SW 1271 (cell line): ENCODE results near the gene PGM2L1.
"Not testable (repeated sequence)": the region's sequence is repeated elsewhere in the genome, so short reads cannot be mapped to it uniquely, and the experiment has no call there.

ENCODE experiments used
- DNase-seq, 2 experiments: peaks; one replicate each; lab custom pipeline; 2025; lab: John Stamatoyannopoulos, UW

PGM2L1 gene

DNA sequence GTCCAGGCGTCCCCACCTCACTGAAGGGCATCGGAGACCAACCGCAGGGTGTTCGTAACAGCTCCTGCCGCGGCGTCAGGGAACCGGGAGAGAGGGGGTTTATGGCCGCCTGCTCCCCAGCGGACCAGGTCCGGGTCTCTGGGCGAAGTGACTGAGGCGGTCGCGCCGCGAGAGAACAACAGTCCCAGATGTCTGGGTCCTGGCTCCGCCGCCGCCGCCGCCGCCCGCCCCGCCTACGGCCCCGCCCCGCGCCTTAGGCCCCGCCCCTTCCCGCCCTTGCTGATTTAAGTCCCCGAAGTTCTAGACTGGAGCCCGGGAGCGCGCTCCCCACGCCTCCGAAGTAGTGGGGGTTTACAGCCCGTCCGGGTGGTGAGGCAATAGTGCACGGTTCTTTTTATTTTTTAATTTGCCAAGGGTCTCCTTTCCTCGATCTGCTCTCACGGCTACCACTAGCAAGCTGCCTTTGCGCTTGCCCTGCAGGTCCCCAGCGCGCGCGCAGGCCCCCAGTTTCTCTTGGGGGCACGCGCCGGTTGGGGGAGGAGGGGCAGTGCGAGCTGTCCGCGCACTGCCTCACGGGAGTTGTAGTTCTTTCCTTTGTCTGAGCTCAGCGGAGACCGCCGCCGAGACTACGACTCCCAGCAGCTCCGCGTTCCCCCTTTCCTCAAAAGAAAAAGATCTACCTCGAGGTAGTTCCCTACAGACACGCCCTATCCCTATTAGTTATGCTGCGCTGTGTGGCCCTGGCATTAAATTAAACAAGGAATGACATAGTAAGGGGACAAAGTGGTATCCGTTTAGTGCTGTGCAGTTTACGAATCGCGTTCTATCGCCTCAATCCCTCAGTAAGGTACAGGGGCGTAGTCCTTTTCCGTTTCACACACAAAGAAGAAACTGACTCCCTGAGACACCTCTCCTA lies at the start of gene PGM2L1:
Gene PGM2L1, minus strand, starts transcription at position 190 of the 916 bp plus-strand sequence. CDS start 272 bp downstream, outside the sequence.
- DNase-seq, result peak; percentile 88 to 98

DNA sequence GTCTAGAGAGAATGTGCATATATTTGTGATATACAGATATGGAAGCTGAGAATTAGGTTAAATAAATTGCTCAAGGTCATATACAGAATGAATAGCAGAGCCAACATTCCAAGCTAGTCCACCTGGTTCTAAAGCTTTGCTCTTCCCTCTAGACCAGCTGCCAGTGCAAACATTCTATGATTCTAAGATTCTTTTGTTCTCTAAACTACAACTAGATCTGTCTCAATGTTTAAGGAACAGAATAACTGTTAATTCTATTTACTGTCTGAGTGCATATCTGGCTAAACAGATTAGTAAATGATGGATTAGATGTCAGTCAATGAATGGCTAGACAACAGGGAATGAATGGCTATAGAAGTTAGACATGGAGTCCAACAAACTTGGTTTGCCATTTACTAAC lies 49.5 kb upstream of the PGM2L1 start:
- DNase-seq, result no peak

DNA sequence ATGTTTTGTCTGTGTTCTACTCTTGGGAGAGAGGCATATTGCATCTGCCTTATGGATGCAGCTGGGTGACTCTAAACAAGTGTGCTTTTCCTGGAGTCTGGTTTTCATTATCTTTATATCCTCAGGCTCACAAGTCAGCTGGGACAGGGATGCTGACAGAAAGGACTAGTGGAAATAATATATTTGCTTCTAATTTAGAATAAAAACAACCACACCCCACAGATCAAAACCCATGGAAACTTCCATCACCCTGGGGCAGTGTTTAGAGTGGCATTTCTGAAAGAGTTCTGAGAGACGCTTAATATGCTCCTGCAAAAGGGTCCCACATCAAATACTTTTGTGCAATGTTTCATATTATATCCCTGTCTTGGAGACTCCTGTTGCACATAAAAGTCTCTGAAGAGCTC lies 48.3 kb upstream of the PGM2L1 start:
- DNase-seq, result no peak

DNA sequence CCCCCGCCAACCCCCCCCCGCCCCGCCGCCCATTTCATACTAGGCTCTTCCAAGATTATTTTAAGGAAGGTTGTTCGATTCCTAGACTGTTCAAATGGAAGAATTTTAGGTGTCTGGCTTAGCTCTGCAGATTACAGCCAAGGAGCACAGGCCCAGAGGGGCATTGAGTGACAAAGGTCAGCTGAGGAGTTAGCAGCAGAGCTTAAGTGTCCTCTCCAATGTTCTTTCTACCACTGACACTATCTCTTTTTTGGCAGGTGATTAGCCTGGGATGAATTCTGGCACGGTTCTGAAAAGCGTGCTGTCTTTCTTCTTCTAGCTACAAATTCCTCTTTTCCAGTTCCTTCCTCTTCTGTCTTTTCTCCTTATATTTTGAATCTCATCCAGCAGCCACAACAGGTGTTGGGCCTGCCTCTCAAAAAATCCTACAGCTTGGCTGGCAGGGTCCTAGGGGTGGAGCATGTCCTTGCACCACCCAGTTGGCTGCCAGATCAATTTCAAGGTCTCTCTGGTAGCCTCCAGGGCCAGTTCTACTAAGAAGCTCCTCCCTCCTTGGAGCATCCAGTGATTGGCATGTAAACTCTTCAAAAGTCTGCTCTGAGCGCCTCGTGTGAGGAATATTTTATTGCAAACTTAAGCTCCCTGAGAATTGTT lies 46.1 kb upstream of the PGM2L1 start:
- no peak for DNase-seq

DNA sequence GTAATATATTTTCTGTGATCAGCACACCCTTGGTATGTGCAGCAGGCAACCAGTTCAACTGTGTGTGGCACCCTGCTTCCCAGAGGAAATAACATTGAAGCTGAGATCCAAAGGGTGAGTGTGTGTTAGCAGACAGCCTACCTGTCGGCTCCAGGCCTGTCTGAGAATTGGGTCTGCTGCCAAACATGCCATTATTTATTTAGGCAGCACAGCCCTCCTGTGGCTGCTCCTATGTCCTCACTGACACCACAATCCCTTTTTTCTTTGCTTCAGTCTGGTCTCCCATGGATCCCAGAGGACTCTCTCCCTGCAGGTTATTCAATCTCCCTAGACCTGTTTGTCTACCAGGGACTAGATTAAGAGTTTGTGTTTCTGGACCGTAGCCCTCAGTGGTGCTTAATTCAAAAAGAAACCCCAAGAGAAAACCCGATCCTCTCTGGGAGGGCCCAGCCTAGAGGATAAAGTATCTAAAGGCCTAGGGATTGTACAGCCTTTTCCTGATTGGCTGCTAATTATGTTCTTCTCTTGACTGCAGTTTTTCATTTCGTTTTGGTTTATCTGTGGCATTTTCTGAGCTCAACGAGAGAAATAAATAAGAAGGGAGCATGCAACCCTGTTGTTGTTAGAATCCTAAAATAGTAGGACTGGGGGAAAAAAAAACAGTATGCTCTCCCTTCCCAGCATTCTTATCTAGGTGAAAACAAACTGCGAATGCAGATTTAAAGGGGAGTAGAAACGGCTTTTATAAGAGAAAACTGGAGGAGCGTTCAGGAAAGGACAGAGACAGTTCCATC lies 45.0 kb upstream of the PGM2L1 start:
- no peak for DNase-seq

DNA sequence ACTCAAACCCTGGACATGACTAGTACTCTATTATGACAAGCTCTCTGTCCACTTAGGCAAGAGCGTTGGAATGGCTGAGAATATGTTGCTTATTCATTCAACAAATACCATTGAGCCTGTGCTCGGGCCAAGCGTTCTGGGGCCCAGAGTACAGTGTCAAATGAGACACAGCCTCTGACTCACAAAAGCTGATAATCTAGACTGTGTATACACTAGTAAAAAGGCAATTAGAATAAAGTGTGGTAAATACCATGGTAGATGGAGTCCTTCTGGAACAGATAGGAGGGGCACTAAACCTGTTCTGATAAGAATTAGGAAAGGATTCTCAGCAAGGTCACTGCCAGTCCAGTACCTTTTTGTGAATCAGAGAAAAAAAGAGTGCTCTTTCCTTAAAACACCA lies 44.4 kb upstream of the PGM2L1 start:
- DNase-seq, result no peak

DNA sequence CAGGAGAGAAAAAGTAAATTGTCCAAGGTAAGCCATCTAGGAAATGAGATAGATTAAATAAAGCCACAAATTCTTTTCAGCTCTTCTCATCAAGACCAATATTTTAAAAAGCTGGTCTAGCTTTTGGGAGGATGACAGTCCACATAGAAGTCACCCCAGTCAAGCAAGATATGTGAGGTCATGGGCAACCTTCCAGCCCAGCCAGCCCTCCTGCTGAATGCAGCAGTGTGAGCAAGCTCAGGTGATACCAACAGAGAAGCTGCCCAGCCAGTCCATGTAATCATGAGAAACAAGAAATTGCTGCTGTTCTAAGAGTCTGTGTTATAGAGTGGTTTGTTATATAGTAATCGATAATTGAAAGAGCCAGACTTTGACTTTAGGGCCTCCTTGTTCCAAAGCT lies 40.4 kb upstream of the PGM2L1 start:
- no peak for DNase-seq

DNA sequence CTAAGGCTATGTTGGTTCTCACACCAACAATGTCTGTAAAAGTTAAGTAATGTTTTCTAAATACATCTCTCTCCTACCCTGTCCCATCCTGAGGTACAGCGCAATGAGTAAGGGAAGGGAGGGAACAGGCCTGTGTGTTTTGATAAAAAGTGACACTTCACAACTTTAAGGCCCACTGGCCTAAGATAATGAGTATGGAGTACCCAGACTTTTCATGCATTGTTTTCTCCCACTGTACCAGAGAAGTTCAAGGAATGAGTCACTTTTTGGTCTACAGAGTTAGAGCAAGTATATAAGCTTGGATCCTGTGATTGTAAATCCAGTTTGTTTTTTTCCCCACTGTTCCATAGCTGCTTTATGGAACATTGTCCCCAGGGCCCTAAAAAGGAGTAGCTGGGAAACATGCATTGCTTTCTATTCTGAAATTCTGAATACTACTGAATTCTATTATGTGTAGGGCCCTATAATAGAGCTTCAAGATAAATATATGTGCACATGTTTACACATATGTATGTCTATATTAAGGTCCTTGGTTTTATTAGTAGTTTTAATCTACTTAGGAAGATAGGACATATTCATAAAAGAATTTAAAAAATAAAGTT lies 39.3 kb upstream of the PGM2L1 start:
- no peak for DNase-seq

DNA sequence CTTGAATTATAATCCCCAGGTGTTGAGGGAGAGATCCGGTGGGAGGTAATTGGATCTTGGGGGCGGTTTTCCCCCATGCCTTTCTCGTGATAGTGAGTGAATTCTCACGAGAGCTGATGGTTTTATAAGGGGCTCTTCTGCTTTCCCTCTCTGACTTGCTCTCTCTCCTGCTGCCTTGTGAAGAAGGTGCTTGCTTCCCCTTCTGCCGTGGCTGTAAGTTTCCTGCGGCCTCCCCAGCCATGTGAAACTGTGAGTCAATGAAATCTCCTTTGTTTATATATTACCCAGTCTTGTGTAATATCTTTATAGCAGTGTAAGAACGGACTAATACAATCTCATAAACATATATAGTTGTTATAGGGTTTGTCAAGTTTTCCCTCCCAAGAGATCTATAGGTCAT lies 36.3 kb upstream of the PGM2L1 start:
- no peak for DNase-seq

DNA sequence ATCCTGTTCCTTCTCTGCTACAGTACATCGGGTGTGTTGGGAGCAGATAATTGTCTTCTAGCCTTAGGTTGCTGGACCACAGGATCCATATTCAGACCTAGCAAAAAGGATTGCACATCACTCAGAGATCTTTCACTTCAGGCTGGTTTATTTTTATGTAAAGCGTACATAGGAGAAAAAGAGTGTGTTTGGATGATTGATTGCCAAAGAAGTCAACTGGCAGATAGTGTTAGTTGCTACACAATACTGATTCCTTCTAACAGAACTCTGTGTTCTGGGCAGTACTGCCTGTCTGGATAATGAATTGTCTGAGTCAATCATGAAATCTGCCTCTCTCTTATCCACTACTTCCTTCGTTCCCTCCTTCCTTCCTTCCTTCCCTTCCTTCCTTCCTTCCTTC lies 31.0 kb upstream of the PGM2L1 start:
- DNase-seq, result no peak

DNA sequence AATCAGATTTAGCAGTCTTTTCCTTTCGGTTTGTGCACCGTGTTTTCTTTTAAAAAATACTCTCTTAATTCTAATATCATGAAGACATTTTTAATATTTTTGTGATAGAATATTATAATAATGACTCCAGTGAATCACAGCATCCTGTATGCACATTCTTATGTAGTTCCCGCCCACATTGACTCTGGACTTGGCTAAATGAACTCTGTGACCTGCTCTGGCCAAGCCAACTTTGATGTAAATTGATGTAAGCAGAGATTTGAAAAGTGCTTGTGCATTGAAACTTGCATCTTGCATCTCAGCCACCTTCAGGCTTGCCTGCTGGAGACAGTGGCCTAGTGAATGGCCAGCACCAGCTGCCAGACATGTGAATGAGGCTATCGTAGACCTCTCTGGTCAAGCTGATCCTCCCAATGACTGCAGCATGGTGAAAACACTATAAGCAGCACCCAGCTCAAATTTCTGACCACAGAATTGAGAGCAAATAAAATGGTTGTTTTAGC lies 29.2 kb upstream of the PGM2L1 start:
- no peak for DNase-seq

DNA sequence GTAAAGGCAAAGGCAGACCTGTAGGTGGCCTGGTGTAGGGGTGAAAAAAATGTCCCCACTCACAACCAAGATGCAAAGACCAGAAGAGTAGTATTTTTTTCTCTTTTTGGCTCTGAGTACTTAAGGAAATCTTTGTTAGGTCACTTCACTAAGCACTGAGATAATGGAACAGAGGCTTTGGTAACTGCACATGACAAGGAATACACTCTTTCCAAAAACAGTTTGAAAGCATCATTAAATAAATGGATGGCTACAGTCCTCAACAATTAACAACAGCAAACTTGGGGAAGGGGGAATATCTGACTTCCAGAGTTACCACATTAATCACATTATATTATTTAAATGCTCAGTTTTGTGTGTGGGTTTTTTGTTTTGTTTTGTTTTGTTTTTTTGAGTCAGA lies 26.9 kb upstream of the PGM2L1 start:
- no peak for DNase-seq

DNA sequence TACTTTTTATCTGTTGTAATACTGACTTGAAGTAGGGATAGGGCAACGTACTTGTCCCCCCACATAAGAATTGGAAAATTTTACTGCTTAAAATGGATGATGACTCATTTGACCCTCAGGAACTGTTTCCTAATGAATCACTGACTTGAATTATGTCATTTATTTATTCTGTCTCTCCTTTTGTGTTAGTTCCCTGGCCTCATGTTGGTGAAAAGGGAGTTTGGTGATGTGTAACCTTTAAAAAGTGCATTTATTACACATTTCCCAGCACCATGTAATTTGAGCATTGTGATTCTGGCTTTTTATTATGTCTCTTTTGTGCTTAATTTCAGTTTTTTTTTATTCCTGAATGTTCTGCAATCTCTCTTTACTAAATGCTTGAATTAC lies 20.3 kb upstream of the PGM2L1 start:
- DNase-seq, result peak in 1 of 2 experiments; percentile 45

DNA sequence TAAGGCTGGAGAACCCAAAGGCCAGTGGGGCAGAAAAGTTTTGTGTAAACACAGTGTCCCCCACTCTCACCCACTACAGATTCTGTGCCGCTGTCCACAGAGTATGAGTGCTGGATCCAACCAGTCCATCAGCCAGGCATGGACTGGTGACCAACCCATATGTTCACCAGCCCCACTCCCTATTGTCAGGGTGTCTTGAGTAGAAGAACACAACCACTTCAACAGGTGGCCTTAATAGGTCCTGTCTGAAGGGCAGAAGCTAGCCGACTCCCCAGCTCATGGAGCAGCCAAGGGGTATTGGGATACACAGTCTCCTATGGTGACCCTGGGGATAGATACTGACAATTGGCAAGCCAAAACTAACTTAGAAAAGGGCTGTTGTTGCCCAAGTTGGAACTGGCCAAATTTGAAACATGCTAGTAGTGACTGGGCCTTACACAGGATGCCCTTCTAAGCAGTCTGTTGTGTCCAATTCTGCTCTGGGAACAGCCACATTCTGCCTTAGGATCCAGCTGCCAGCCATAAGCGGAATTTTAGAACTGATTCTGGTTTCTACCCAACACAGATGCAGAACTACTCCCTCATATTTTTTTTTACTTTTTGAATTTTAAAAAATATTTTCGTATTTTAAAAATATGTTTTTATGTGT lies 19.8 kb upstream of the PGM2L1 start:
- no peak for DNase-seq

DNA sequence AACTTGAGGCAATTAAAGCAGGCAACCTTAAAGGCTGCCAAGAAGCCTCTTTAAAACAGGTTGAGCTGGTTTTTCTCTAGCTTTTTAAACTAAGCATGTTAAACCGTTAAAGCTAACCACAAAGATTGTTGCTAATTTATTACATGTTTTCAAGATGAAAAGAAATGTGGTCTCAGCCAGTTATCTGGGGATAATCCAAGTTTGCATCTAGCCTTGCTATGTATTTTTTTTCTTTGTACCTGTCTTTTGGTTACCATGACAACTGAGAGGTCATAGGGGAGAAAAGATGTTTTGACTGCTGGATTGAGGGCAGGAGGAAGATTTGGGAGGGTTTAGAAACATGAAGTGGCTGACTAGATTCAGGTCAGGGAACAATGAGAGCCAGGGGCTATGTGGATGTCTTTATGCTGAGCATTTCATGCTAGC lies 19.2 kb upstream of the PGM2L1 start:
- no peak for DNase-seq

DNA sequence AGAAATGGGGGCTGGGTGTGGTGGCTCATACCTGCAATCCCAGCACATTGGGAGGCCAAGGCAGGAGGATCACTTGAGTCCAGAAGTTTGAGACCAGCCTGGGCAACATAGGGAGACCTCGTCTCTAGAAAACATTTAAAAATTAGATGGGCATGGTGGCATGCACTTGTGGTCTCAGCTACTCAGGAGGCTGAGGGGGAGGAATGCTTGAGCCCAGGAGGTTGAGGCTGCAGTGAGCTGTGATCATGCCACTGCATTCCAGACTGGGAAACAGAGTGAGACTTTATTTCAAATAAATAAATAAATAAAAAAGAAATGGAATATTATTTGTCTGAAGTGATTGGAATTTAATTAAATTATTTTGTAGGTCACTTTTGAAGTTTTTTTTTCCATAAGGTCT lies 18.7 kb upstream of the PGM2L1 start:
- not testable (repeated sequence) for DNase-seq

DNA sequence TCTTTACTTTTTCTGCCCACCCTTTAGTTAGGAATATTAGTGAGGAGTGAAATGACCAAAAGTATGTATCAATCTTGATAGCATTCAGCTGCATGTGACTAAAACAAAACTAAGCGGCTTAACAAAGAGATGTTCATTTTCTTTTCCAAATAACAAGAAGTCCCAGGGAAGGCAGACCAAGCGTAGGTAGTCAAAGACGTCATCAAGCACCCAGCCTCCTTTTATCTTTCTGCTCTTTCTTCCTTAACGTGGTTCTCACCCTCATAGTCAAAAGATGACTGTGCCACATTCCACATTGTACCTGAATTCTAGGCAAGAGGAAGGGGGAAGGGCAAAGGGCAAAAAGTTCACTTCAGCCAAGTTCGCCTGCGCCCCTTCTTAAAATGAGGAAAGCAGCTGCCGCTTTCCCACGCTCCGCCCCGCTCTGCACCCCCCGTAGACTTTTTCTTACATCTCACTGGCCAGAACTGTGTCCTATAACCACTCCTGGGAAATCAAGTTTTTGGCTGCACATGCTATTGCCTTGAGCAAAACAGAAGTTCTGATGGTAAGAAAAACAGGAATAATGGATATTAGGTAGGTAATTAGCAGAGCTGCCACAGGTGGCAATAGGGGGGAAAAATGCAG lies 14.6 kb upstream of the PGM2L1 start:
- no peak for DNase-seq

DNA sequence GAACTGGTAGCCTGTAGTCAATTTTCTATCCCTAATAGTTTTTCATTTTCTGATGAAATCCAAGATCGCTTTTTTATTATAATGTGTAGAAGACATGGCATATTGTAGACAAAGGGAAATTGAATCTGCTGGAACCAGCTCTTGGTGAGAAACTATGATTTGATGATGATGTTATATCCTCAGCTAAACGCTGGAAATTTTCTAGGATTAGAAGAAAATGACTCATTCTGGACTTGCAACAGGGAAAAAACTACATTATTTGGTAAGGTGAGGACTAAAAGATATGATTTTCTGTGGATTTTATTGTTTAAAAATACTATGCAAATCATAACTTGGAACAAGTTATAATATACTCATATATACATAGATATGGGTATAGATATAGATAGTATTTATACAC lies 14.1 kb upstream of the PGM2L1 start:
- DNase-seq, result no peak

DNA sequence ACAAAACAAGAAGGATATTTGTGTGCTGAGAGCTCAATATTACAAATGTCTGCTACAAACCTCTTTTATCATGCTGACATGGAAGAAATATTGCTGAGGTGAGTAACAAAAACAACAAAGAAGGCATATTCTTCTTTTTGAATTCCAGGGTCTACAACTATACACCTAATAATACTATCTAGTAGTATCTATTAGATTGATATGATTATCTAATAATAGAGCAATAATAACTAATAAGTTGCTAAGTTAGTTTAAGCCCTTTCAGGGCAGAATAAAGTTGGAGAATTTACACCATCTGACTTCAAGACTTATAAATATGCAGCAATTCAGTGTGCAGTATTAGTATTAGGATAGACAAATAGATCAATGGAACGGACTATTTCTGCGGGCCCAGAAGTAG lies 11.4 kb upstream of the PGM2L1 start:
- no peak for DNase-seq

DNA sequence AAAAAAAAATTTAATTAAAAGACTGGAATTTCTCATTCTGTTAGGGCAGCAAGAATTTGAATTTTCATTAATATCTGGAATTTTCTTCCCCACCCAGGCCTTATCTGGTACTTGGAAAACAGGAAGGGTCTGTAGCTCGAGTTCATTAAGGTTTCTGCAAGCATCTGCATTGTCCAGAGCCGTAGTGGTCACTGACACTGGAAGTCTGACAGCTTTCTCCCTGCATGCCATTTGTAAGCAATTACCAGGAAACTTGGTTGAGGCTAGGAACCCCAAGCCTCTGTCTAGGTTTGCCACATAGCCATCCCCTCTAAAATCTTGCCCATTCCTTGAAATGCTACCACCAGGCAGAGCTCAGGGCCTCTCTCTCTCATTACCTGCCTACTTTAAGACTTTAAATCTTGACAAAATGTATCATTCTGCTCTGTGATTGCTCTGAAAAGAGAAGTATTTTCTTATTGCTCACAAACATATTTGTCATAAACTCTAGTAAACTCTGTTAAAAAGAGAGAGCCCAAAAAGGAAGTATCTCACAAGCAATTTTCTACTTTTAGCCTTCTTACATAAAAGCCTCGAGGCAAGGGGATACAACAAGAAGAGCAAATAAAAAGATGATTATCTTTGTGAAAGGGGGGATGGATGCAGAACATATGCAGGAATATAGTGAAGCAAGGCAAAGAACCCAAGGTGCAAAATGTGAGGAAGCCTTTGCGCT lies 5.5 kb upstream of the PGM2L1 start:
- no peak for DNase-seq
